Pons (tissue), 1 donor: ENCODE measurements around the gene FBXO30.

Experiments
- DNase-seq: peaks from one replicate; pipeline ENCODE4 v3.0.0-alpha.2; 2016; ENCODE audit warnings: low spot score

FBXO30 gene

GRCh38 chr6:145816392-145816791, 1.8 kb upstream of the FBXO30 start:
- no peak for DNase-seq

GRCh38 chr6:145815309-145816274, 997 bp upstream of the FBXO30 start:
- DNase-seq, result peak; percentile 22

DNA sequence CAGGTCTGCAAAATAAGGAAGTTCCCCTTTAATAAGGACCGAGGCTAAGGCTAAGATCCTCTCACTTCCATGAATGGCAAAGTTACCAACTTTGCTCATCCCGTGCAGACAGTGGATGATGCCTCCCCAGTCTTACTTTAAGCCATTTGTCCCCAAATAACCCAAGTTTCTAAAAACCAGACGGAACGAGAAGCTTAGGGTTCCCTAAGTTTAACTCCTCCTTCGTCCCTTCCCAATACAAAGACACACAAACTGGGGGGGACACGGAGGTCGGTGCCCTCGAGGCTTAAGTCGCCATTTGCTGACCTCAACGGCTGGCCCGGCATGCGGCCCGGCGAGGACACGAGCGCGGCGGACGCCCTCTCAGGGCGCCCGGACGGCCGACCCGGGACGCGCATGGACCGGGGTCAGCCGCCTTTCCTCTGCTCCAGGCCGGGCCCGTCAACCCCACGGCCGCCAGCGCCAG, 527 bp downstream of the FBXO30 start:
- DNase-seq, result peak; percentile 70

- DNase-seq, result peak; percentile 26
Observed at GRCh38 chr6:145813285-145814034, 1.1 kb downstream of the FBXO30 start.

GRCh38 chr6:145811741-145812140, 2.9 kb downstream of the FBXO30 start:
- no peak for DNase-seq

GRCh38 chr6:145809785-145810184, 4.8 kb downstream of the FBXO30 start:
- no peak for DNase-seq

GRCh38 chr6:145809211-145809610, 5.4 kb downstream of the FBXO30 start:
- no peak for DNase-seq

GRCh38 chr6:145808239-145808638, 6.4 kb downstream of the FBXO30 start:
- DNase-seq, result no peak

GRCh38 chr6:145802141-145802540, 12.5 kb downstream of the FBXO30 start:
- no peak for DNase-seq

- no peak for DNase-seq
Observed at GRCh38 chr6:145801021-145801420, 13.6 kb downstream of the FBXO30 start.

GRCh38 chr6:145798530-145798929, 16.1 kb downstream of the FBXO30 start:
- no peak for DNase-seq

DNA sequence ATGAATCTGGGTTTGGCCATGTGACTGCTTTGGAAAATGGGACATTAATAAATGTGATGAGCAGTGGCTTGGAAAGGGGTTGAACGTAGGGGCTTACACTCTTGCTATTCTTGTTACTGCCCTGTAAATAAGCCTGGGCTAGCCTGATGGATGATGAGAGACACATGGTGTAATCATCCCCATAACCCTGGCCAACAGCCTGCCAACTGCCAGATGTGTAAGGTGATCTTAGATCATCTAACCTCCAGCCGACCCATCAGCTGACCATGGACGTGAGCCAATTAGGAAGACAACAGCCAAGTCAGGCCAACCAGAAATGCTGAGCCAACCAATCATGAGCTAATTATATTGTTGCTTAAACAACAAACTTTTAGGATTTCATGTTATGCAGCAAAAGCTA, 25.2 kb downstream of the FBXO30 start:
- no peak for DNase-seq

GRCh38 chr6:145787688-145788087, 26.9 kb downstream of the FBXO30 start:
- DNase-seq, result no peak

- no peak for DNase-seq
Observed at GRCh38 chr6:145784683-145785082, 29.9 kb downstream of the FBXO30 start.

DNA sequence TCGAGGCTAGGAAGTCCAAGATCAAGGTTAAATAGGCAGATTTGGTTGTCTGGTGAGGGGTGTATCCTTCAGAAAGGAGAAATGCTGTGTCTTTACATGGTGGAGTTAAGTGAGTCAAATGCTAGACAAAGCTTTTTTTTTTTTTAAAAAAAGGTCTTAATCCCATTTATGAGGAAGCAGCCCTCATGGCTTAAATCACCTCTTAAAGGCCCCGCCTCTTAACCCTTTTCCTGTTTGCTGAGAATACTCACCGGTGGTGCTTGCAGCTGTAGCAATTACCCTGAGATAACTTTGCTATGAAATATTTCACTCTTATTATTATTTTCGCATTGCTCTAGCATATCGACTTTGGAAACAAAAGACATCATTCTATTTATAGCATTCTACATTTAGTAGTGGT, 30.8 kb downstream of the FBXO30 start:
- DNase-seq, result no peak

- no peak for DNase-seq
Observed at GRCh38 chr6:145772846-145773245, 41.7 kb downstream of the FBXO30 start.

GRCh38 chr6:145765449-145765848, 49.1 kb downstream of the FBXO30 start:
- no peak for DNase-seq

DNA sequence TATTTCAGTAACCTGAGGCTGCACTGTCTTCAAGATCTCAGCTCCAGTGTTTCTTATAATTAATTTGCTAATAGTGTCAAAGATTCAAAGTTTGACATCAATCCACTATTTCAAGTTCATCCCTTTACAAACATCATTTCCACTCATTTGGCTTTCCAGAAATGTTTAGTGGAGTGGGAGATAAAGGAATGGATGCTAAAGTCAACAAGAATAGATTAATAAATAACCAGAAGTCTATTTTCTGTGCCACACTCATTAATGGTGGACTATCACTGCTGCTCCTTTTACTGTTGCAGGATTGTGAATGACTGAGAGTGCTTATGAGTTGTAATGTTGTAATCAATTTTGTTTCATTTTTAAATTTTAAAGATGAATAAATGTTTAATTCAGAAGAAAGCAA, 50.9 kb downstream of the FBXO30 start:
- no peak for DNase-seq

- no peak for DNase-seq
Observed at GRCh38 chr6:145761584-145761983, 53.0 kb downstream of the FBXO30 start.

GRCh38 chr6:145758113-145758512, 56.5 kb downstream of the FBXO30 start:
- no peak for DNase-seq

- no peak for DNase-seq
Observed at GRCh38 chr6:145756170-145756662, 58.4 kb downstream of the FBXO30 start.

GRCh38 chr6:145755682-145756081, 58.9 kb downstream of the FBXO30 start:
- DNase-seq, result no peak

- no peak for DNase-seq
Observed at GRCh38 chr6:145752638-145753037, 62.0 kb downstream of the FBXO30 start.
